Liver (tissue), 9 donors: ENCODE results near the gene SERP1. TPM values are rescaled to one million over a fixed set of nuclear protein-coding genes. Genes with fewer than 3 reads are reported as not detected.

Experiments used
- DNase-seq: peaks from one replicate; pipeline ENCODE4 v3.0.0-alpha.2; 2017; ENCODE audit warnings: low spot score
- H3K27ac ChIP-seq, 2 donors: one replicate each; pipeline ENCODE4 v1.7.0; 2013; ENCODE audit warnings: inconsistent platforms in 2 of 2, low read length in 2 of 2, control low read depth in 1 of 2, low read depth in 1 of 2, mild to moderate bottlenecking in 1 of 2
- H3K27me3 ChIP-seq, 4 donors: one replicate each; pipeline versions ENCODE4 v1.6.1 to v1.7.0; 2013; ENCODE audit warnings: low read length in 3 of 4, inconsistent platforms in 1 of 4, mild to moderate bottlenecking in 1 of 4, moderate library complexity in 1 of 4; ENCODE audit not compliant: control insufficient read depth in 4 of 4, insufficient read depth in 4 of 4
- H3K36me3 ChIP-seq, 4 donors: one replicate each; pipeline versions ENCODE4 v1.6.1 to v1.7.0; 2013; ENCODE audit warnings: low read length in 3 of 4, mild to moderate bottlenecking in 3 of 4, low read depth in 1 of 4, moderate library complexity in 1 of 4; ENCODE audit not compliant: control insufficient read depth in 4 of 4, insufficient read depth in 3 of 4
- H3K4me1 ChIP-seq, 4 donors: one replicate each; pipeline versions ENCODE4 v1.6.1 to v1.7.0; 2013; ENCODE audit warnings: low read length in 3 of 4, mild to moderate bottlenecking in 3 of 4, moderate library complexity in 1 of 4; ENCODE audit not compliant: control insufficient read depth in 4 of 4, insufficient read depth in 4 of 4
- H3K4me3 ChIP-seq, 3 donors: one replicate each; pipeline versions ENCODE4 v1.6.1 to v1.7.0; 2013; ENCODE audit warnings: low read length in 3 of 3, control low read depth in 1 of 3, low read depth in 1 of 3, mild to moderate bottlenecking in 1 of 3
- H3K9ac ChIP-seq, 2 donors: one replicate each; pipeline ENCODE4 v1.7.0; 2013; ENCODE audit warnings: low read length in 2 of 2, mild to moderate bottlenecking in 2 of 2, moderate library complexity in 2 of 2, control low read depth in 1 of 2, low read depth in 1 of 2
- H3K9me3 ChIP-seq, 4 donors: one replicate each; pipeline versions ENCODE4 v1.6.1 to v1.7.0; 2013; ENCODE audit warnings: low read length in 3 of 4; ENCODE audit not compliant: control insufficient read depth in 4 of 4
- EGR1 ChIP-seq, 2 donors: IDR thresholded peaks; 2 replicates each; pipeline ENCODE4 v1.6.1; 2016 to 2018; ENCODE audit warnings: antibody characterized with exemption in 2 of 2, low read depth in 2 of 2
- FOXA1 ChIP-seq: IDR thresholded peaks from 2 replicates; pipeline ENCODE4 v1.6.1; 2016; ENCODE audit warnings: antibody characterized with exemption
- FOXA2 ChIP-seq: IDR thresholded peaks from 2 replicates; pipeline ENCODE4 v1.6.1; 2016; ENCODE audit warnings: antibody characterized with exemption
- GABPA ChIP-seq, 2 donors: IDR thresholded peaks in 1 of 2; conservative IDR thresholded peaks in 1 of 2; 2 replicates each; pipeline ENCODE4 v1.6.1; 2016; ENCODE audit warnings: antibody characterized with exemption in 2 of 2, mild to moderate bottlenecking in 1 of 2, moderate library complexity in 1 of 2
- HNF4A ChIP-seq, 2 donors: conservative IDR thresholded peaks; 2 replicates each; pipeline ENCODE4 v1.6.1; 2016; ENCODE audit warnings: antibody characterized with exemption in 2 of 2, mild to moderate bottlenecking in 2 of 2
- RAD21 ChIP-seq, 2 donors: IDR thresholded peaks; 2 replicates each; pipeline ENCODE4 v1.6.1; 2016; ENCODE audit warnings: antibody characterized with exemption in 2 of 2, mild to moderate bottlenecking in 2 of 2
- RXRA ChIP-seq, 2 donors: IDR thresholded peaks; 2 replicates each; pipeline ENCODE4 v1.6.1; 2017 to 2018; ENCODE audit warnings: antibody characterized with exemption in 2 of 2, mild to moderate bottlenecking in 1 of 2
- SP1 ChIP-seq: IDR thresholded peaks from 2 replicates; pipeline ENCODE4 v1.6.1; 2018; ENCODE audit warnings: antibody characterized with exemption, mild to moderate bottlenecking
- TAF1 ChIP-seq: conservative IDR thresholded peaks from 2 replicates; pipeline ENCODE4 v1.6.1; 2016; ENCODE audit warnings: antibody characterized with exemption, mild to moderate bottlenecking
- YY1 ChIP-seq: IDR thresholded peaks from 2 replicates; pipeline ENCODE4 v1.6.1; 2016; ENCODE audit warnings: antibody characterized with exemption, mild to moderate bottlenecking
- WGBS: extraction: QIAGEN DNeasy Blood & Tissue Kit; methylation state at CpG from one replicate; pipeline ENCODE4 v1.1.7; 2013; 5-methylcytosine and 5-hydroxymethylcytosine counted together
- polyA plus RNA-seq, 2 donors: library from polyadenylated mRNA; stranded (reverse) in 1 of 2; unstranded in 1 of 2; fragments of 200-250 nt in 1 of 2; fragments of >200 nt in 1 of 2; fragmentation: Nextera tagmentation in 1 of 2; extraction: Ambion mirVana in 1 of 2; gene quantifications; one replicate each; pipeline versions ENCODE4 v1.2.1 to v1.2.3, GENCODE V29; 2013 to 2015
- total RNA-seq, 2 donors: library from RNA; depleted of rRNA; stranded (reverse); fragments of >200 nt; gene quantifications; one replicate each; pipeline ENCODE4 v1.2.3, GENCODE V29; 2014
- TF ChIP-seq, protein P1 (sequence below): IDR thresholded peaks from 2 replicates; pipeline ENCODE4 v1.6.1; 2016; ENCODE audit warnings: antibody characterized with exemption, mild to moderate bottlenecking
- TF ChIP-seq, protein P2 (sequence below): IDR thresholded peaks from 2 replicates; pipeline ENCODE4 v1.6.1; 2016; ENCODE audit warnings: antibody characterized with exemption
- TF ChIP-seq, protein P3 (sequence below): IDR thresholded peaks from 2 replicates; pipeline ENCODE4 v1.6.1; 2016; ENCODE audit warnings: antibody characterized with exemption
- TF ChIP-seq, protein P4 (sequence below): IDR thresholded peaks from 2 replicates; pipeline ENCODE4 v1.6.1; 2016; ENCODE audit warnings: antibody characterized with exemption
- donor health status: healthy.
- donor health status: healthy.
- donor health status: healthy.
- donor health status: healthy.
- donor health status: healthy.

The SERP1 gene
- total and polyA plus RNA-seq, 4 donors: 116 to 254 (median 182) TPM

DNA sequence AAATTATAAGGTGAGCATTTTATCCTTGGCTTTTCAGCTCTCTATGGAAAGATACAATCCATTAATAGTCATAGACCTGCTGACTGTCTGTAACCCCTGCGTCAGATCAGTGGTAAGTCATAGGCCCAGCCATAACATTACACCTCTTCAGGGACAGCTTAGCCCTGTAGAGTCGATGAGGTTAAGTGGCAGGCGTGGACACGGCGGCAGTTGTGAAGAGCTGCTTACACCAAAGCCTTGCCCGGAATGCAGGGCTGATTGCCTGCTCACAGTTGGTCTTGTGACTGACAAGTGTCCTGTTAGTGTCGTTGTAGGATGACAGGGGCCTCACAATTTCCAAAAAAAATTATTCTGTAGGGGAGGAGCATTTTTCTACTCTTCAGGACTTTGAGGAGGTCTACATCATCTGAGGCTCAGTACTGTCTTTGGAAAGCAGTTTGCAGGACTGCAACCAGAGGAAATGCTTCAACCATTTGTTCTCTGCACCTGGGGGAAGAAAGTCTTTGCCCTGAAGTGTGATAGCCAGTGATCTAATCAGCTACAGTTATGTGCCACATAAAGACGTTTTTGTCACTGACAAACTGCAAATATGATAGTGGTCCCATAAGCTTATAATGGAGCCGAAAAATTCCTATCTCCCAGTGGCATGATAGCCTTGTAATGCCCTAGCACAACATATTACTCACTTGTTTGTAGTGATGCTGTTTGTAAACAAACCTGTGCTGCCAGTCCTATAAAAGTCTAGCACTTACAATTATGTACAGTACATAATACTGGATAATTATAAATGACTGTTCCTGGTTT lies 41.9 kb upstream of the SERP1 start:
- WGBS: 79% methylated on average over 9 of the region's 9 CpGs
- Histone ChIP-seq H3K27ac (no peak overlapping the region), H3K9me3 (no peaks in the 10 kb centered on the region), H3K36me3 (peaks cover 2 to 22% (median 13%) of the 10 kb centered on the region in 4 donors), H3K27me3 (no peaks in the 10 kb centered on the region), H3K4me3 (no peak overlapping the region), H3K9ac (no peak overlapping the region), H3K4me1 (no peaks in the 10 kb centered on the region)
- no peak for DNase-seq
- TF ChIP-seq, protein P1, sequence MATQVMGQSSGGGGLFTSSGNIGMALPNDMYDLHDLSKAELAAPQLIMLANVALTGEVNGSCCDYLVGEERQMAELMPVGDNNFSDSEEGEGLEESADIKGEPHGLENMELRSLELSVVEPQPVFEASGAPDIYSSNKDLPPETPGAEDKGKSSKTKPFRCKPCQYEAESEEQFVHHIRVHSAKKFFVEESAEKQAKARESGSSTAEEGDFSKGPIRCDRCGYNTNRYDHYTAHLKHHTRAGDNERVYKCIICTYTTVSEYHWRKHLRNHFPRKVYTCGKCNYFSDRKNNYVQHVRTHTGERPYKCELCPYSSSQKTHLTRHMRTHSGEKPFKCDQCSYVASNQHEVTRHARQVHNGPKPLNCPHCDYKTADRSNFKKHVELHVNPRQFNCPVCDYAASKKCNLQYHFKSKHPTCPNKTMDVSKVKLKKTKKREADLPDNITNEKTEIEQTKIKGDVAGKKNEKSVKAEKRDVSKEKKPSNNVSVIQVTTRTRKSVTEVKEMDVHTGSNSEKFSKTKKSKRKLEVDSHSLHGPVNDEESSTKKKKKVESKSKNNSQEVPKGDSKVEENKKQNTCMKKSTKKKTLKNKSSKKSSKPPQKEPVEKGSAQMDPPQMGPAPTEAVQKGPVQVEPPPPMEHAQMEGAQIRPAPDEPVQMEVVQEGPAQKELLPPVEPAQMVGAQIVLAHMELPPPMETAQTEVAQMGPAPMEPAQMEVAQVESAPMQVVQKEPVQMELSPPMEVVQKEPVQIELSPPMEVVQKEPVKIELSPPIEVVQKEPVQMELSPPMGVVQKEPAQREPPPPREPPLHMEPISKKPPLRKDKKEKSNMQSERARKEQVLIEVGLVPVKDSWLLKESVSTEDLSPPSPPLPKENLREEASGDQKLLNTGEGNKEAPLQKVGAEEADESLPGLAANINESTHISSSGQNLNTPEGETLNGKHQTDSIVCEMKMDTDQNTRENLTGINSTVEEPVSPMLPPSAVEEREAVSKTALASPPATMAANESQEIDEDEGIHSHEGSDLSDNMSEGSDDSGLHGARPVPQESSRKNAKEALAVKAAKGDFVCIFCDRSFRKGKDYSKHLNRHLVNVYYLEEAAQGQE: no peak
- TF ChIP-seq TAF1: no peak
- no peak for TF ChIP-seq SP1
- TF ChIP-seq, protein P2, sequence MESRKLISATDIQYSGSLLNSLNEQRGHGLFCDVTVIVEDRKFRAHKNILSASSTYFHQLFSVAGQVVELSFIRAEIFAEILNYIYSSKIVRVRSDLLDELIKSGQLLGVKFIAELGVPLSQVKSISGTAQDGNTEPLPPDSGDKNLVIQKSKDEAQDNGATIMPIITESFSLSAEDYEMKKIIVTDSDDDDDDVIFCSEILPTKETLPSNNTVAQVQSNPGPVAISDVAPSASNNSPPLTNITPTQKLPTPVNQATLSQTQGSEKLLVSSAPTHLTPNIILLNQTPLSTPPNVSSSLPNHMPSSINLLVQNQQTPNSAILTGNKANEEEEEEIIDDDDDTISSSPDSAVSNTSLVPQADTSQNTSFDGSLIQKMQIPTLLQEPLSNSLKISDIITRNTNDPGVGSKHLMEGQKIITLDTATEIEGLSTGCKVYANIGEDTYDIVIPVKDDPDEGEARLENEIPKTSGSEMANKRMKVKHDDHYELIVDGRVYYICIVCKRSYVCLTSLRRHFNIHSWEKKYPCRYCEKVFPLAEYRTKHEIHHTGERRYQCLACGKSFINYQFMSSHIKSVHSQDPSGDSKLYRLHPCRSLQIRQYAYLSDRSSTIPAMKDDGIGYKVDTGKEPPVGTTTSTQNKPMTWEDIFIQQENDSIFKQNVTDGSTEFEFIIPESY: no peak
- no peak for TF ChIP-seq YY1
- TF ChIP-seq RAD21 (IDR thresholded peaks at IDR 0.05): no peak
- no peak for TF ChIP-seq EGR1 (IDR thresholded peaks at IDR 0.05; ENCODE audit: low read depth in 2 of 2)
- no peak for TF ChIP-seq FOXA1

DNA sequence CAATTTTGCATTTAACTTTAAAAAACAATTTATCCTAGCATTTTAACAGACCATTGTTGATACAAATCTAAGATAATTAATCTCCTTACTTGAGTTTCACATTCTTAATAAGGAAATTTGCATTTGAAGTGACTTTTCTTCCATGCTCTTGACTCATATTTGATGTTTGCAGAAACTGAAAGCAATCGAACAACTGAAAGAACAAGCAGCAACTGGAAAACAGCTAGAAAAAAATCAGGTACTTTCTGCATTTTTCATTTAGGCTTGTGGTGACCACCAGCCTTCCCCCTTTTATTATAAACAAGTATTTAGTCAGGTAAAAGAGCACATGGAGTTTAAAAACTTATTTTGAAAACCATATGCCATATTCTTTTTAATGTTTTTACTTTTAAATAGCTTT lies 36.7 kb upstream of the SERP1 start:
- Histone ChIP-seq H3K4me1 (no peaks in the 10 kb centered on the region), H3K9me3 (no peaks in the 10 kb centered on the region), H3K36me3 (peaks cover 7 to 44% (median 21%) of the 10 kb centered on the region in 4 donors), H3K27ac (no peak overlapping the region), H3K4me3 (no peak overlapping the region), H3K9ac (no peak overlapping the region), H3K27me3 (no peaks in the 10 kb centered on the region)
- 74% methylated on average over 1 of the region's 1 CpG for WGBS
- TF ChIP-seq, protein P1: no peak
- TF ChIP-seq, protein P3, sequence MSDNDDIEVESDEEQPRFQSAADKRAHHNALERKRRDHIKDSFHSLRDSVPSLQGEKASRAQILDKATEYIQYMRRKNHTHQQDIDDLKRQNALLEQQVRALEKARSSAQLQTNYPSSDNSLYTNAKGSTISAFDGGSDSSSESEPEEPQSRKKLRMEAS: no peak
- TF ChIP-seq FOXA2: no peak
- TF ChIP-seq RAD21 (IDR thresholded peaks at IDR 0.05): no peak
- TF ChIP-seq, protein P2: no peak
- TF ChIP-seq RXRA (IDR thresholded peaks at IDR 0.05): no peak
- no peak for TF ChIP-seq TAF1
- no peak for TF ChIP-seq FOXA1
- TF ChIP-seq EGR1 (IDR thresholded peaks at IDR 0.05; ENCODE audit: low read depth in 2 of 2): no peak
- TF ChIP-seq, protein P4, sequence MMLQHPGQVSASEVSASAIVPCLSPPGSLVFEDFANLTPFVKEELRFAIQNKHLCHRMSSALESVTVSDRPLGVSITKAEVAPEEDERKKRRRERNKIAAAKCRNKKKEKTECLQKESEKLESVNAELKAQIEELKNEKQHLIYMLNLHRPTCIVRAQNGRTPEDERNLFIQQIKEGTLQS: no peak
- no peak for TF ChIP-seq GABPA (IDR thresholded peaks at IDR 0.05 in 1 of 2, conservative IDR thresholded peaks at IDR 0.05 in 1 of 2)
- no peak for TF ChIP-seq SP1
- TF ChIP-seq HNF4A (conservative IDR thresholded peaks at IDR 0.05): no peak
- DNase-seq: no peak
